Measurements from ENCODE around the gene ACR.

Gene ACR

DNA sequence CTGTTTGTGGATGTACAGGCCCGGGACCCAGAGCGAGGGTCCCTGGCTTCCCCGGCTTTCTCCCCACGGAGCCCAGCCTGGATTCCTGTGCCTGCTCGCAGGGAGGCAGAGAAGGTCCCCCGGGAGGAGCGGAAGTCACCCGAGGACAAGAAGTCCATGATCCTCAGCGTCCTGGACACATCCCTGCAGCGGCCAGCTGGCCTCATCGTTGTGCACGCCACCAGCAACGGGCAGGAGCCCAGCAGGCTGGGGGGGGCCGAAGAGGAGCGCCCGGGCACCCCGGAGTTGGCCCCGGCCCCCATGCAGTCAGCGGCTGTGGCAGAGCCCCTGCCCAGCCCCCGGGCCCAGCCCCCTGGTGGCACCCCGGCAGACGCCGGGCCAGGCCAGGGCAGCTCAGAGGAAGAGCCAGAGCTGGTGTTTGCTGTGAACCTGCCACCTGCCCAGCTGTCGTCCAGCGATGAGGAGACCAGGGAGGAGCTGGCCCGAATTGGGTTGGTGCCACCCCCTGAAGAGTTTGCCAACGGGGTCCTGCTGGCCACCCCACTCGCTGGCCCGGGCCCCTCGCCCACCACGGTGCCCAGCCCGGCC is 16.7 kb upstream of the ACR start:
- TF ChIP-seq CTCF (IDR thresholded peaks at IDR 0.05; ENCODE audit: low read depth, low read length) (no peak), MYC (IDR thresholded peaks at IDR 0.05; ENCODE audit: low read depth, low read length) (no peak), POLR2A (IDR thresholded peaks at IDR 0.05; ENCODE audit: extremely low read depth, insufficient read length) (no peak)
- TF ChIP-seq, protein P1, sequence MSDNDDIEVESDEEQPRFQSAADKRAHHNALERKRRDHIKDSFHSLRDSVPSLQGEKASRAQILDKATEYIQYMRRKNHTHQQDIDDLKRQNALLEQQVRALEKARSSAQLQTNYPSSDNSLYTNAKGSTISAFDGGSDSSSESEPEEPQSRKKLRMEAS (IDR thresholded peaks at IDR 0.05; ENCODE audit: low read depth, low read length): no peak
- no peak for DNase-seq (ENCODE audit: low read depth)
- H3K4me3 ChIP-seq (ENCODE audit: low read depth, low read length): no peak overlapping the region

DNA sequence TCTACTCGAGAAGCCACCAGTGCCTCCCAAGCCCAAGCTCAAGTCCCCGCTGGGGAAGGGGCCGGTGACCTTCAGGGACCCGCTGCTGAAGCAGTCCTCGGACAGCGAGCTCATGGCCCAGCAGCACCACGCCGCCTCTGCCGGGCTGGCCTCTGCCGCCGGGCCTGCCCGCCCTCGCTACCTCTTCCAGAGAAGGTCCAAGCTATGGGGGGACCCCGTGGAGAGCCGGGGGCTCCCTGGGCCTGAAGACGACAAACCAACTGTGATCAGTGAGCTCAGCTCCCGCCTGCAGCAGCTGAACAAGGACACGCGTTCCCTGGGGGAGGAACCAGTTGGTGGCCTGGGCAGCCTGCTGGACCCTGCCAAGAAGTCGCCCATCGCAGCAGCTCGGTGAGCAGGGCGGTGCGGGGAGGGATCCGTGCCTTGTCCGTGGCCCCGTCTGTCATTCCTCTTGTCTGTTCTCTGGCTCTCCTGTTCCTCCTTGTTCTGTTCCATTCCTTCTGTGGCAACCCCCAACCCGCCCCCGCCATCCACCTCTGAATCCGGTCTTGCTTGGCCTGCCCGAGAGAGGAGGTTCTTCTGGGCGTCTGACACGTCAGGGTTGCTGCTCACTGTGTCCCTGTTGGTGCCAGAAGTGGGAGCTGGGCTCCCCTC is 15.8 kb upstream of the ACR start:
- TF ChIP-seq POLR2A (IDR thresholded peaks at IDR 0.05; ENCODE audit: extremely low read depth, insufficient read length) (no peak), CTCF (IDR thresholded peaks at IDR 0.05; ENCODE audit: low read depth, low read length) (no peak), MYC (IDR thresholded peaks at IDR 0.05; ENCODE audit: low read depth, low read length) (no peak)
- TF ChIP-seq, protein P1 (IDR thresholded peaks at IDR 0.05; ENCODE audit: low read depth, low read length): no peak
- H3K4me3 ChIP-seq (ENCODE audit: low read depth, low read length): no peak overlapping the region
- no peak for DNase-seq (ENCODE audit: low read depth)

DNA sequence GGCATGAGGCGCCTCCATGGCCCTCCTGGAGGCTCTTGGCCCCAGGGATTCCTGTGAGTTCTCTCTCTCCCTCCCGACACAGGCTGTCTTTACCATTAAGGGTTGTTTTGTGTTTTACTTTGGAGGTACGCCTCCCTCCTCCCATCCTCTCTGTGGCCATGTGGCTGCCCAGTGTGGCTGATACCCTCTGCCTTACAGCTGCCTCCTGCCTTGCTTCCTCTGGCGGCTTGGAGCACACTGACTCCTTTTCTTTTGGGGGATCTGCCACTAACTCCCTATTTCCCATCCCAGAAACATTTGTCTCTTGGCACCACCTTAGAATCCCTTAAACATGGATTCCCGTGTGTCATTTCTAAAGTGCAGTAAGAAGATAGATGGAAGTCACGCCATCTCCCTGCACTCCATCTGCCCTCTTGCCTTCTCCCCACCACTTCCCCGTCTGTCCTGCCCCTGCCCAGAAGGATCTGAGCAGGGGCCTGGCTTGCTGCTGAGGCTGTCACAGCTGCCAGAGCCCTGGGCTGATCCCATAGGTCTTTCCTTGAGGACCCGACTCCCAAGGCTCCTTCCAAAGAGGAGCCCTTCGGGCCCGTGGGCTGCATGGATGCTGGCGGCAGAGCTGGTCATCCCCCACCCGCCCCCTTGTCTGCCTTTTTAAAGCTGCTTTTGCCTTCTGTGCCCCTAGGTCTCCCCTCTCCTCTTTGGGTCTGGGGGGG is 15.1 kb upstream of the ACR start:
- TF ChIP-seq MYC (IDR thresholded peaks at IDR 0.05; ENCODE audit: low read depth, low read length): no peak
- TF ChIP-seq POLR2A (IDR thresholded peaks at IDR 0.05; ENCODE audit: extremely low read depth, insufficient read length): no peak
- TF ChIP-seq CTCF (IDR thresholded peaks at IDR 0.05; ENCODE audit: low read depth, low read length): no peak
- TF ChIP-seq, protein P1 (IDR thresholded peaks at IDR 0.05; ENCODE audit: low read depth, low read length): no peak
- H3K4me3 ChIP-seq (ENCODE audit: low read depth, low read length): no peak overlapping the region
- no peak for DNase-seq (ENCODE audit: low read depth)

- no peak overlapping the region for H3K4me3 ChIP-seq (ENCODE audit: low read depth, low read length)
- TF ChIP-seq POLR2A (IDR thresholded peaks at IDR 0.05; ENCODE audit: extremely low read depth, insufficient read length): no peak
- no peak for TF ChIP-seq MYC (IDR thresholded peaks at IDR 0.05; ENCODE audit: low read depth, low read length)
- no peak for TF ChIP-seq CTCF (IDR thresholded peaks at IDR 0.05; ENCODE audit: low read depth, low read length)
- TF ChIP-seq, protein P1 (IDR thresholded peaks at IDR 0.05; ENCODE audit: low read depth, low read length): no peak
Measured at GRCh38 chr22:50723991-50724390, 14.0 kb upstream of the ACR start.

DNA sequence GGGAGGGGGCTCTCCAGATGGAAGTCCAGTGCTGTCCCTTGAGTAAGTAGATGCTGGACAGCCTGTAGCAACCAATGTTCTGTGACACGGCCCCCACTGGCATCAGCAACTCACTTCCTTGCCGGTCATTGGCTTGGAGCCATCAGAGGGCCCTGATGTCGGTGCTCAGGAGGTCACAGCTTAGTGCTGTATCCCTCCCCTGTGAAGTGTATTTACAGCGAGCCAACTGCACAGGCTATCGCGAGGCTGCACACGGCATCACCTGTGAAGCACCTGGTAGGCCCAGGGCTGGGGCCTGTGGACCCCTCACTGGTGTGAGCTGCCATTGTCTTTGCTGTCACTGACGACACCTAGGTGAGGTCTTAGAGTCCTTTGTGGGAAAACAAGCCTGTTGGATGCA is 13.4 kb upstream of the ACR start:
- H3K4me3 ChIP-seq (ENCODE audit: low read depth, low read length): no peak overlapping the region
- TF ChIP-seq MYC (IDR thresholded peaks at IDR 0.05; ENCODE audit: low read depth, low read length) (no peak), CTCF (IDR thresholded peaks at IDR 0.05; ENCODE audit: low read depth, low read length) (no peak), POLR2A (IDR thresholded peaks at IDR 0.05; ENCODE audit: extremely low read depth, insufficient read length) (no peak)
- TF ChIP-seq, protein P1 (IDR thresholded peaks at IDR 0.05; ENCODE audit: low read depth, low read length): no peak
- no peak for DNase-seq (ENCODE audit: low read depth)

More at GRCh38 chr22:50723991-50724390, 14.0 kb upstream of the ACR start:
- peak; percentile 38 for DNase-seq (ENCODE audit: low read depth)

Measured in NB4 (cell line).